ENCODE measurements around the gene STXBP3.

The STXBP3 gene

GRCh38 chr1:108845991-108846390 lies 99.5 kb downstream of the STXBP3 start:
- no peak for DNase-seq

GRCh38 chr1:108847494-108847893 lies 101.0 kb downstream of the STXBP3 start:
- no peak for DNase-seq

GRCh38 chr1:108848806-108849205 lies 102.3 kb downstream of the STXBP3 start:
- no peak for DNase-seq

GRCh38 chr1:108850929-108851328 lies 104.5 kb downstream of the STXBP3 start:
- no peak for DNase-seq

- no peak for DNase-seq
Measured at GRCh38 chr1:108851567-108851966, 105.1 kb downstream of the STXBP3 start.

GRCh38 chr1:108852221-108852975 lies 105.9 kb downstream of the STXBP3 start:
- DNase-seq: no peak

GRCh38 chr1:108854221-108855019 lies 107.9 kb downstream of the STXBP3 start:
- no peak for DNase-seq

GRCh38 chr1:108856994-108857393 lies 110.5 kb downstream of the STXBP3 start, which contains the start of gene AKNAD1:
Gene AKNAD1 (minus strand): TSS chr1:108857094. CDS start chr1:108852664, 4,430 bp downstream.
- no peak for DNase-seq

- no peak for DNase-seq
Measured at GRCh38 chr1:108858230-108858950, 111.9 kb downstream of the STXBP3 start.

Data from NCI-H187 (cell line).